T-helper 1 cell (primary cell): ENCODE data around the gene ATXN1.

Source experiments
- DNase-seq, 5 donors: peaks; one replicate each; pipeline ENCODE4 v3.0.0-alpha.2; 2012 to 2020

ATXN1 gene

GRCh38 chr6:16491666-16492313, 269.5 kb downstream of the ATXN1 start:
- DNase-seq, result no peak

- no peak for DNase-seq
Measured at GRCh38 chr6:16490616-16491015, 270.6 kb downstream of the ATXN1 start.

- no peak for DNase-seq
Measured at GRCh38 chr6:16488813-16489212, 272.4 kb downstream of the ATXN1 start.

GRCh38 chr6:16487996-16488674, 273.1 kb downstream of the ATXN1 start:
- no peak for DNase-seq

GRCh38 chr6:16486661-16487060, 274.6 kb downstream of the ATXN1 start:
- DNase-seq, result peak in 3 of 5 donors; percentile 35 to 45 (median 36)

GRCh38 chr6:16483315-16483875, 277.9 kb downstream of the ATXN1 start:
- DNase-seq, result peak in 1 of 5 donors; percentile 83

GRCh38 chr6:16482702-16483314, 278.5 kb downstream of the ATXN1 start:
- DNase-seq, result peak in 1 of 5 donors; percentile 70

- peak; percentile 40 to 93 (median 61) for DNase-seq
Measured at GRCh38 chr6:16481697-16482399, 279.4 kb downstream of the ATXN1 start.

GRCh38 chr6:16480763-16481560, 280.3 kb downstream of the ATXN1 start:
- DNase-seq, result no peak

GRCh38 chr6:16477367-16478149, 283.7 kb downstream of the ATXN1 start:
- DNase-seq, result no peak

GRCh38 chr6:16476861-16477260, 284.4 kb downstream of the ATXN1 start:
- no peak for DNase-seq

GRCh38 chr6:16475494-16475781, 285.8 kb downstream of the ATXN1 start:
- no peak for DNase-seq

GRCh38 chr6:16474772-16475493, 286.3 kb downstream of the ATXN1 start:
- no peak for DNase-seq

- DNase-seq, result peak in 3 of 5 donors; percentile 15 to 47 (median 26)
Measured at GRCh38 chr6:16473908-16474771, 287.1 kb downstream of the ATXN1 start.

GRCh38 chr6:16473184-16473907, 287.9 kb downstream of the ATXN1 start:
- peak in 1 of 5 donors; percentile 69 for DNase-seq

GRCh38 chr6:16472349-16473069, 288.8 kb downstream of the ATXN1 start:
- no peak for DNase-seq

- DNase-seq, result no peak
Measured at GRCh38 chr6:16471910-16472297, 289.4 kb downstream of the ATXN1 start.

- DNase-seq, result peak in 1 of 5 donors; percentile 63
Measured at GRCh38 chr6:16471222-16471909, 289.9 kb downstream of the ATXN1 start.
